ENCODE data around the gene RSU1.

RSU1 gene

DNA sequence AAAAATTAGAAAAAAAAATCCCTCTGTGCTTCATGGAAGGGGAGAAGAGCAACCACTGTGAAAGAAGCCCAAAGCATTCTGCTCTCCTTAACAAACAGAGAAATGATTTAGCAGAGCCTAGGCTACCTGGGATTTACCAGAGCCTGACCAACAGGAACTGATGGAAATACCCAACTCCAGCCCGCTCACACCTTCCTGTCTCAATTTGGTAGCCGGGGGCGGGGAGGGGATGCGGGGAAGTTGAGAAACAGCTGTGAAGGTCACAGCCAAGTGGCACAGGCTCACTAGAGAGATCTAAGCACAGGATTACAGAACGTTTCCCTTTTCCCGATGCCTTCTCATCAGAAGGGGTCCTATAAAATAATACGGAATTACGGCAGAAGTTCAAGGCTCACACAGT is 17.6 kb downstream of the RSU1 start:
- TF ChIP-seq, protein P1, sequence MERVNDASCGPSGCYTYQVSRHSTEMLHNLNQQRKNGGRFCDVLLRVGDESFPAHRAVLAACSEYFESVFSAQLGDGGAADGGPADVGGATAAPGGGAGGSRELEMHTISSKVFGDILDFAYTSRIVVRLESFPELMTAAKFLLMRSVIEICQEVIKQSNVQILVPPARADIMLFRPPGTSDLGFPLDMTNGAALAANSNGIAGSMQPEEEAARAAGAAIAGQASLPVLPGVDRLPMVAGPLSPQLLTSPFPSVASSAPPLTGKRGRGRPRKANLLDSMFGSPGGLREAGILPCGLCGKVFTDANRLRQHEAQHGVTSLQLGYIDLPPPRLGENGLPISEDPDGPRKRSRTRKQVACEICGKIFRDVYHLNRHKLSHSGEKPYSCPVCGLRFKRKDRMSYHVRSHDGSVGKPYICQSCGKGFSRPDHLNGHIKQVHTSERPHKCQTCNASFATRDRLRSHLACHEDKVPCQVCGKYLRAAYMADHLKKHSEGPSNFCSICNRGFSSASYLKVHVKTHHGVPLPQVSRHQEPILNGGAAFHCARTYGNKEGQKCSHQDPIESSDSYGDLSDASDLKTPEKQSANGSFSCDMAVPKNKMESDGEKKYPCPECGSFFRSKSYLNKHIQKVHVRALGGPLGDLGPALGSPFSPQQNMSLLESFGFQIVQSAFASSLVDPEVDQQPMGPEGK (CRISPR knock-in tag; IDR thresholded peaks at IDR 0.05; ENCODE audit: borderline replicate concordance), result no peak
- TF ChIP-seq GLIS3 (CRISPR knock-in tag; IDR thresholded peaks at IDR 0.05), result no peak
- TF ChIP-seq ESRRG (CRISPR knock-in tag; IDR thresholded peaks at IDR 0.05), result no peak
- no peak for TF ChIP-seq ZNF565 (CRISPR knock-in tag; conservative IDR thresholded peaks at IDR 0.05; ENCODE audit: low read depth)
- TF ChIP-seq, protein P2, sequence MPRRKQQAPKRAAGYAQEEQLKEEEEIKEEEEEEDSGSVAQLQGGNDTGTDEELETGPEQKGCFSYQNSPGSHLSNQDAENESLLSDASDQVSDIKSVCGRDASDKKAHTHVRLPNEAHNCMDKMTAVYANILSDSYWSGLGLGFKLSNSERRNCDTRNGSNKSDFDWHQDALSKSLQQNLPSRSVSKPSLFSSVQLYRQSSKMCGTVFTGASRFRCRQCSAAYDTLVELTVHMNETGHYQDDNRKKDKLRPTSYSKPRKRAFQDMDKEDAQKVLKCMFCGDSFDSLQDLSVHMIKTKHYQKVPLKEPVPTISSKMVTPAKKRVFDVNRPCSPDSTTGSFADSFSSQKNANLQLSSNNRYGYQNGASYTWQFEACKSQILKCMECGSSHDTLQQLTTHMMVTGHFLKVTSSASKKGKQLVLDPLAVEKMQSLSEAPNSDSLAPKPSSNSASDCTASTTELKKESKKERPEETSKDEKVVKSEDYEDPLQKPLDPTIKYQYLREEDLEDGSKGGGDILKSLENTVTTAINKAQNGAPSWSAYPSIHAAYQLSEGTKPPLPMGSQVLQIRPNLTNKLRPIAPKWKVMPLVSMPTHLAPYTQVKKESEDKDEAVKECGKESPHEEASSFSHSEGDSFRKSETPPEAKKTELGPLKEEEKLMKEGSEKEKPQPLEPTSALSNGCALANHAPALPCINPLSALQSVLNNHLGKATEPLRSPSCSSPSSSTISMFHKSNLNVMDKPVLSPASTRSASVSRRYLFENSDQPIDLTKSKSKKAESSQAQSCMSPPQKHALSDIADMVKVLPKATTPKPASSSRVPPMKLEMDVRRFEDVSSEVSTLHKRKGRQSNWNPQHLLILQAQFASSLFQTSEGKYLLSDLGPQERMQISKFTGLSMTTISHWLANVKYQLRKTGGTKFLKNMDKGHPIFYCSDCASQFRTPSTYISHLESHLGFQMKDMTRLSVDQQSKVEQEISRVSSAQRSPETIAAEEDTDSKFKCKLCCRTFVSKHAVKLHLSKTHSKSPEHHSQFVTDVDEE (CRISPR knock-in tag; IDR thresholded peaks at IDR 0.05), result no peak
- TF ChIP-seq ZC3H10 (CRISPR knock-in tag; IDR thresholded peaks at IDR 0.05), result no peak
- ATAC-seq, result no peak

DNA sequence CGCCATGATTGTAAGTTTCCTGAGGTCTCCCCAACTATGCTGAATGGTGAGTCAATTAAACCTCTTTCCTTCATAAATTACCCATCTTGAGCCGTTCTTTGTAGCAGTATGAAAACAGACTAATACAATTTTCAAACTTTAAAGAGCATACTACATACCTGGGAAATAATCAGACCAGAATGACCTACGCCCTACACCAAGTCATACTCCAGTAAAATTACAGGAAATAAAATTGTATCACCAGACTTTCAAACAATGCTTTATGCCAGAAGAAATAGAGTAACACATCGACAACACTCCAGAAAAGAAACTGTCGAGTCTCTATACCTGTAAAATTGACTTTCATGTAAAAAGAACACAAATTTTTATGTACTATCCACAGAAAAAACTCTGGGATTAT is 18.7 kb downstream of the RSU1 start:
- ATAC-seq, result no peak
- TF ChIP-seq RARB (CRISPR knock-in tag; IDR thresholded peaks at IDR 0.05), result no peak
- TF ChIP-seq, protein P3, sequence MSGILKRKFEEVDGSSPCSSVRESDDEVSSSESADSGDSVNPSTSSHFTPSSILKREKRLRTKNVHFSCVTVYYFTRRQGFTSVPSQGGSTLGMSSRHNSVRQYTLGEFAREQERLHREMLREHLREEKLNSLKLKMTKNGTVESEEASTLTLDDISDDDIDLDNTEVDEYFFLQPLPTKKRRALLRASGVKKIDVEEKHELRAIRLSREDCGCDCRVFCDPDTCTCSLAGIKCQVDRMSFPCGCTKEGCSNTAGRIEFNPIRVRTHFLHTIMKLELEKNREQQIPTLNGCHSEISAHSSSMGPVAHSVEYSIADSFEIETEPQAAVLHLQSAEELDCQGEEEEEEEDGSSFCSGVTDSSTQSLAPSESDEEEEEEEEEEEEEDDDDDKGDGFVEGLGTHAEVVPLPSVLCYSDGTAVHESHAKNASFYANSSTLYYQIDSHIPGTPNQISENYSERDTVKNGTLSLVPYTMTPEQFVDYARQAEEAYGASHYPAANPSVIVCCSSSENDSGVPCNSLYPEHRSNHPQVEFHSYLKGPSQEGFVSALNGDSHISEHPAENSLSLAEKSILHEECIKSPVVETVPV (CRISPR knock-in tag; IDR thresholded peaks at IDR 0.05), result no peak
- no peak for TF ChIP-seq ZNF70 (CRISPR knock-in tag; IDR thresholded peaks at IDR 0.05)
- TF ChIP-seq ZFP30 (CRISPR knock-in tag; IDR thresholded peaks at IDR 0.05), result no peak
- TF ChIP-seq PPARA (CRISPR knock-in tag; IDR thresholded peaks at IDR 0.05; ENCODE audit: borderline replicate concordance), result no peak
- TF ChIP-seq ESRRG (CRISPR knock-in tag; IDR thresholded peaks at IDR 0.05), result no peak
- no peak for TF ChIP-seq ZC3H10 (CRISPR knock-in tag; IDR thresholded peaks at IDR 0.05)
- TF ChIP-seq GLIS3 (CRISPR knock-in tag; IDR thresholded peaks at IDR 0.05), result no peak
- no peak for TF ChIP-seq SNAI2 (CRISPR knock-in tag; IDR thresholded peaks at IDR 0.05)
- TF ChIP-seq ISL1 (CRISPR knock-in tag; IDR thresholded peaks at IDR 0.05), result no peak
- TF ChIP-seq ZNF565 (CRISPR knock-in tag; conservative IDR thresholded peaks at IDR 0.05; ENCODE audit: low read depth), result no peak
- no peak for TF ChIP-seq TOX (CRISPR knock-in tag; IDR thresholded peaks at IDR 0.05; ENCODE audit: borderline replicate concordance)
- no peak for TF ChIP-seq CSDC2 (CRISPR knock-in tag; IDR thresholded peaks at IDR 0.05)
- TF ChIP-seq, protein P2 (CRISPR knock-in tag; IDR thresholded peaks at IDR 0.05), result no peak
- TF ChIP-seq OSR1 (CRISPR knock-in tag; IDR thresholded peaks at IDR 0.05), result no peak
- TF ChIP-seq, protein P4, sequence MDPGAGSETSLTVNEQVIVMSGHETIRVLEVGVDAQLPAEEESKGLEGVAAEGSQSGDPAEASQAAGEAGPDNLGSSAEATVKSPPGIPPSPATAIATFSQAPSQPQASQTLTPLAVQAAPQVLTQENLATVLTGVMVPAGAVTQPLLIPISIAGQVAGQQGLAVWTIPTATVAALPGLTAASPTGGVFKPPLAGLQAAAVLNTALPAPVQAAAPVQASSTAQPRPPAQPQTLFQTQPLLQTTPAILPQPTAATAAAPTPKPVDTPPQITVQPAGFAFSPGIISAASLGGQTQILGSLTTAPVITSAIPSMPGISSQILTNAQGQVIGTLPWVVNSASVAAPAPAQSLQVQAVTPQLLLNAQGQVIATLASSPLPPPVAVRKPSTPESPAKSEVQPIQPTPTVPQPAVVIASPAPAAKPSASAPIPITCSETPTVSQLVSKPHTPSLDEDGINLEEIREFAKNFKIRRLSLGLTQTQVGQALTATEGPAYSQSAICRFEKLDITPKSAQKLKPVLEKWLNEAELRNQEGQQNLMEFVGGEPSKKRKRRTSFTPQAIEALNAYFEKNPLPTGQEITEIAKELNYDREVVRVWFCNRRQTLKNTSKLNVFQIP (CRISPR knock-in tag; IDR thresholded peaks at IDR 0.05; ENCODE audit: borderline replicate concordance, low read depth), result no peak

DNA sequence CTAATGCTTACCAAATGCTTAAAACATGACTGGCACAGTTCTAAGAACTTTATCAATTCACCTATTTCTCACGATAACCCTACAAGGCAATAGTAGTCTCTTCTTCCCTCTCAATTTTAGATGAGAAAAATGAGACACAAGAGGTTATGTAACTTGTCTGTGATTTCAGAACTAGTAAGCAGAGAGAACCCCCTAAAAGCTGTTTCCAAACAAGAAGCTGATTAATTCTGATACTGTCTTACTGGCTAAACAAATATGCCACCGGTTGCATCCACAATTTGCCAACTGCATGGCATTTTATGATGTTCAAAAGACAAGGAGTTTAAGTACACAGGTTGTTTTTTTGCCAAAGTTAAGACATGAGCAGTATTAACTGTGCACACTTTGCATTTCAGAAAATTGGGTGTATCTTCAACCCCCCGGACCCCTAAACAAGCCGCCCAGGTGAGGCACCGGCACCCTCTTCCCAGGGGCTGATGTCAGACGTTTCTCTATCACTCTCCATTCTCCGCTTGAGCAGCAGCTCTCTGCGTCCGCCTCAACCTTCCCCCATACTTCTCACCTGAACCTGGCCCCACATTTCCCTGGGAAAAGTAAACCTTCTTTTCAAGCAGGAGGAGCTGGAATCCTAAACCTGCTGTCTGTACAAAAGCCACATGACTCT is 21.7 kb downstream of the RSU1 start:
- no peak for ATAC-seq
- TF ChIP-seq, protein P5, sequence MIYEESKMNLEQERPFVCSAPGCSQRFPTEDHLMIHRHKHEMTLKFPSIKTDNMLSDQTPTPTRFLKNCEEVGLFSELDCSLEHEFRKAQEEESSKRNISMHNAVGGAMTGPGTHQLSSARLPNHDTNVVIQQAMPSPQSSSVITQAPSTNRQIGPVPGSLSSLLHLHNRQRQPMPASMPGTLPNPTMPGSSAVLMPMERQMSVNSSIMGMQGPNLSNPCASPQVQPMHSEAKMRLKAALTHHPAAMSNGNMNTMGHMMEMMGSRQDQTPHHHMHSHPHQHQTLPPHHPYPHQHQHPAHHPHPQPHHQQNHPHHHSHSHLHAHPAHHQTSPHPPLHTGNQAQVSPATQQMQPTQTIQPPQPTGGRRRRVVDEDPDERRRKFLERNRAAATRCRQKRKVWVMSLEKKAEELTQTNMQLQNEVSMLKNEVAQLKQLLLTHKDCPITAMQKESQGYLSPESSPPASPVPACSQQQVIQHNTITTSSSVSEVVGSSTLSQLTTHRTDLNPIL (CRISPR knock-in tag; IDR thresholded peaks at IDR 0.05; ENCODE audit: low read depth), result no peak
- TF ChIP-seq, protein P2 (CRISPR knock-in tag; IDR thresholded peaks at IDR 0.05), result no peak
- TF ChIP-seq, protein P3 (CRISPR knock-in tag; IDR thresholded peaks at IDR 0.05), result no peak
- TF ChIP-seq TCF4 (CRISPR knock-in tag; IDR thresholded peaks at IDR 0.05; ENCODE audit: borderline replicate concordance), result no peak
- no peak for TF ChIP-seq ZFP30 (CRISPR knock-in tag; IDR thresholded peaks at IDR 0.05)
- no peak for TF ChIP-seq ZNF8 (CRISPR knock-in tag; IDR thresholded peaks at IDR 0.05)
- no peak for TF ChIP-seq CSDC2 (CRISPR knock-in tag; IDR thresholded peaks at IDR 0.05)
- no peak for TF ChIP-seq ISL1 (CRISPR knock-in tag; IDR thresholded peaks at IDR 0.05)
